SK-N-SH treated with all-trans-retinoic acid at 6 μM for 48 hours (cell line): ENCODE results near the gene TACR1.

Source experiments
- ATAC-seq: fragments of 200-7000 bp; cut with Tn5 transposase; 3 replicates; pipeline ENCODE4 v1.9.1; 2020; ENCODE audit warnings: mild to moderate bottlenecking, moderate library complexity
- ARNTL ChIP-seq: fragments of 450-650 bp; formaldehyde crosslinking; IDR thresholded peaks from 2 replicates; pipeline ENCODE4 v1.5.0; 2020; ENCODE audit warnings: low read depth, mild to moderate bottlenecking, moderate library complexity, borderline replicate concordance
- CSDC2 ChIP-seq: fragments of 250-450 bp; sonication (Bioruptor Pico); IDR thresholded peaks from 2 replicates; pipeline ENCODE4 v1.5.0; 2020; ENCODE audit warnings: mild to moderate bottlenecking, moderate library complexity
- ESRRG ChIP-seq: fragments of 250-450 bp; sonication (Bioruptor Pico); IDR thresholded peaks from 2 replicates; pipeline ENCODE4 v1.6.1; 2021; ENCODE audit warnings: mild to moderate bottlenecking
- GLIS3 ChIP-seq: fragments of 250-450 bp; sonication (Bioruptor Pico); IDR thresholded peaks from 2 replicates; pipeline ENCODE4 v1.5.0; 2020; ENCODE audit warnings: mild to moderate bottlenecking, moderate library complexity
- ISL1 ChIP-seq: fragments of 250-450 bp; sonication (Bioruptor Pico); IDR thresholded peaks from 2 replicates; pipeline ENCODE4 v2.1.2; 2022; ENCODE audit warnings: mild to moderate bottlenecking, moderate library complexity
- OSR1 ChIP-seq: fragments of 250-450 bp; sonication (Bioruptor Pico); IDR thresholded peaks from 2 replicates; pipeline ENCODE4 v1.8.0; 2022; ENCODE audit warnings: moderate library complexity, mild to moderate bottlenecking, inconsistent platforms
- PPARA ChIP-seq: fragments of 250-450 bp; sonication (Bioruptor Pico); IDR thresholded peaks from 2 replicates; pipeline ENCODE4 v1.5.0; 2020; ENCODE audit warnings: mild to moderate bottlenecking, borderline replicate concordance
- RARB ChIP-seq: fragments of 250-450 bp; sonication (Bioruptor Pico); IDR thresholded peaks from 2 replicates; pipeline ENCODE4 v1.8.0; 2021; ENCODE audit warnings: mild to moderate bottlenecking, moderate library complexity
- SNAI2 ChIP-seq: fragments of 250-450 bp; sonication (Bioruptor Pico); IDR thresholded peaks from 2 replicates; pipeline ENCODE4 v1.5.0; 2020; ENCODE audit warnings: mild to moderate bottlenecking, moderate library complexity
- TCF4 ChIP-seq: fragments of 250-450 bp; sonication (Bioruptor Pico); IDR thresholded peaks from 2 replicates; pipeline ENCODE4 v1.8.0; 2021; ENCODE audit warnings: mild to moderate bottlenecking, moderate library complexity, borderline replicate concordance
- ZC3H10 ChIP-seq: fragments of 250-450 bp; sonication (Bioruptor Pico); IDR thresholded peaks from 2 replicates; pipeline ENCODE4 v1.5.1; 2021; ENCODE audit warnings: mild to moderate bottlenecking, moderate library complexity
- ZFP3 ChIP-seq: fragments of 250-450 bp; sonication (Bioruptor Pico); IDR thresholded peaks from 2 replicates; pipeline ENCODE4 v1.5.0; 2020; ENCODE audit warnings: mild to moderate bottlenecking, moderate library complexity
- ZNF565 ChIP-seq: fragments of 450-650 bp; formaldehyde crosslinking; conservative IDR thresholded peaks from 2 replicates; pipeline ENCODE4 v1.5.0; 2020; ENCODE audit warnings: low read depth, mild to moderate bottlenecking, moderate library complexity
- ZNF70 ChIP-seq: fragments of 450-650 bp; formaldehyde crosslinking; IDR thresholded peaks from 2 replicates; pipeline ENCODE4 v1.5.0; 2020; ENCODE audit warnings: mild to moderate bottlenecking, moderate library complexity
- ZNF8 ChIP-seq: fragments of 450-650 bp; formaldehyde crosslinking; IDR thresholded peaks from 2 replicates; pipeline ENCODE4 v1.5.0; 2020; ENCODE audit warnings: mild to moderate bottlenecking, moderate library complexity
- TF ChIP-seq, protein P1 (sequence below): fragments of 250-450 bp; sonication (Bioruptor Pico); IDR thresholded peaks from 2 replicates; pipeline ENCODE4 v1.8.0; 2020; ENCODE audit warnings: mild to moderate bottlenecking, moderate library complexity, borderline replicate concordance
- TF ChIP-seq, protein P2 (sequence below): fragments of 250-450 bp; sonication (Bioruptor Pico); IDR thresholded peaks from 2 replicates; pipeline ENCODE4 v1.8.0; 2021; ENCODE audit warnings: low read depth, mild to moderate bottlenecking, moderate library complexity, borderline replicate concordance
- TF ChIP-seq, protein P3 (sequence below): fragments of 250-450 bp; sonication (Bioruptor Pico); IDR thresholded peaks from 2 replicates; pipeline ENCODE4 v1.5.1; 2020; ENCODE audit warnings: low read depth, mild to moderate bottlenecking, moderate library complexity
- TF ChIP-seq, protein P4 (sequence below): fragments of 250-450 bp; sonication (Bioruptor Pico); IDR thresholded peaks from 2 replicates; pipeline ENCODE4 v1.5.0; 2020; ENCODE audit warnings: mild to moderate bottlenecking, moderate library complexity
- TF ChIP-seq, protein P5 (sequence below): fragments of 250-450 bp; sonication (Bioruptor Pico); IDR thresholded peaks from 2 replicates; pipeline ENCODE4 v1.5.1; 2021; ENCODE audit warnings: mild to moderate bottlenecking, moderate library complexity

The TACR1 gene

DNA sequence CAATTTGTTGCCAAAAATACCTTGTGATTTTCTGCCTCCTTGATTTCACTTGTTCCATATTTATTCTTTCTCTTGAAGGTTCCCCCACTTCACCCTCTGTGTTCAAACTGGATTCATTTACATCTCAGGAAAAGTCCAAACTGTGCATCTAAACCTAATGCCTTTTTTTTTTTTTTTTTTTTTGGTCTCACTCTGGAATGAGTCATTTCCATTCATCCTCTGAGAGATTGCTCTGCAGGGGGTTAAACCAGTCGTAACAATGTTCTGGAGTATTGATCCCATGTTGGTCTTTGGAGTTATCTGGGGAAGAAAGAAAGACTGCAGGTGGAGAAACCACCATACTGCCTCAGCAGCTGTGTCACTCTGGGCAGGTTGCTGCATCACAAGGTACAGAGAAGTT is 119.7 kb downstream of the TACR1 start:
- TF ChIP-seq TCF4 (CRISPR knock-in tag) (no peak), ARNTL (CRISPR knock-in tag) (no peak), ZFP3 (CRISPR knock-in tag) (no peak), ESRRG (no peak), OSR1 (CRISPR knock-in tag) (no peak), PPARA (CRISPR knock-in tag) (no peak), CSDC2 (CRISPR knock-in tag) (no peak), ZNF8 (CRISPR knock-in tag) (no peak), ZC3H10 (CRISPR knock-in tag) (no peak), ZNF565 (CRISPR knock-in tag) (no peak), ZNF70 (CRISPR knock-in tag) (no peak)
- TF ChIP-seq, protein P1, sequence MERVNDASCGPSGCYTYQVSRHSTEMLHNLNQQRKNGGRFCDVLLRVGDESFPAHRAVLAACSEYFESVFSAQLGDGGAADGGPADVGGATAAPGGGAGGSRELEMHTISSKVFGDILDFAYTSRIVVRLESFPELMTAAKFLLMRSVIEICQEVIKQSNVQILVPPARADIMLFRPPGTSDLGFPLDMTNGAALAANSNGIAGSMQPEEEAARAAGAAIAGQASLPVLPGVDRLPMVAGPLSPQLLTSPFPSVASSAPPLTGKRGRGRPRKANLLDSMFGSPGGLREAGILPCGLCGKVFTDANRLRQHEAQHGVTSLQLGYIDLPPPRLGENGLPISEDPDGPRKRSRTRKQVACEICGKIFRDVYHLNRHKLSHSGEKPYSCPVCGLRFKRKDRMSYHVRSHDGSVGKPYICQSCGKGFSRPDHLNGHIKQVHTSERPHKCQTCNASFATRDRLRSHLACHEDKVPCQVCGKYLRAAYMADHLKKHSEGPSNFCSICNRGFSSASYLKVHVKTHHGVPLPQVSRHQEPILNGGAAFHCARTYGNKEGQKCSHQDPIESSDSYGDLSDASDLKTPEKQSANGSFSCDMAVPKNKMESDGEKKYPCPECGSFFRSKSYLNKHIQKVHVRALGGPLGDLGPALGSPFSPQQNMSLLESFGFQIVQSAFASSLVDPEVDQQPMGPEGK (CRISPR knock-in tag) = no peak
- TF ChIP-seq, protein P2, sequence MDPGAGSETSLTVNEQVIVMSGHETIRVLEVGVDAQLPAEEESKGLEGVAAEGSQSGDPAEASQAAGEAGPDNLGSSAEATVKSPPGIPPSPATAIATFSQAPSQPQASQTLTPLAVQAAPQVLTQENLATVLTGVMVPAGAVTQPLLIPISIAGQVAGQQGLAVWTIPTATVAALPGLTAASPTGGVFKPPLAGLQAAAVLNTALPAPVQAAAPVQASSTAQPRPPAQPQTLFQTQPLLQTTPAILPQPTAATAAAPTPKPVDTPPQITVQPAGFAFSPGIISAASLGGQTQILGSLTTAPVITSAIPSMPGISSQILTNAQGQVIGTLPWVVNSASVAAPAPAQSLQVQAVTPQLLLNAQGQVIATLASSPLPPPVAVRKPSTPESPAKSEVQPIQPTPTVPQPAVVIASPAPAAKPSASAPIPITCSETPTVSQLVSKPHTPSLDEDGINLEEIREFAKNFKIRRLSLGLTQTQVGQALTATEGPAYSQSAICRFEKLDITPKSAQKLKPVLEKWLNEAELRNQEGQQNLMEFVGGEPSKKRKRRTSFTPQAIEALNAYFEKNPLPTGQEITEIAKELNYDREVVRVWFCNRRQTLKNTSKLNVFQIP = no peak
- TF ChIP-seq, protein P3, sequence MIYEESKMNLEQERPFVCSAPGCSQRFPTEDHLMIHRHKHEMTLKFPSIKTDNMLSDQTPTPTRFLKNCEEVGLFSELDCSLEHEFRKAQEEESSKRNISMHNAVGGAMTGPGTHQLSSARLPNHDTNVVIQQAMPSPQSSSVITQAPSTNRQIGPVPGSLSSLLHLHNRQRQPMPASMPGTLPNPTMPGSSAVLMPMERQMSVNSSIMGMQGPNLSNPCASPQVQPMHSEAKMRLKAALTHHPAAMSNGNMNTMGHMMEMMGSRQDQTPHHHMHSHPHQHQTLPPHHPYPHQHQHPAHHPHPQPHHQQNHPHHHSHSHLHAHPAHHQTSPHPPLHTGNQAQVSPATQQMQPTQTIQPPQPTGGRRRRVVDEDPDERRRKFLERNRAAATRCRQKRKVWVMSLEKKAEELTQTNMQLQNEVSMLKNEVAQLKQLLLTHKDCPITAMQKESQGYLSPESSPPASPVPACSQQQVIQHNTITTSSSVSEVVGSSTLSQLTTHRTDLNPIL (CRISPR knock-in tag) = no peak
- ATAC-seq = no peak

DNA sequence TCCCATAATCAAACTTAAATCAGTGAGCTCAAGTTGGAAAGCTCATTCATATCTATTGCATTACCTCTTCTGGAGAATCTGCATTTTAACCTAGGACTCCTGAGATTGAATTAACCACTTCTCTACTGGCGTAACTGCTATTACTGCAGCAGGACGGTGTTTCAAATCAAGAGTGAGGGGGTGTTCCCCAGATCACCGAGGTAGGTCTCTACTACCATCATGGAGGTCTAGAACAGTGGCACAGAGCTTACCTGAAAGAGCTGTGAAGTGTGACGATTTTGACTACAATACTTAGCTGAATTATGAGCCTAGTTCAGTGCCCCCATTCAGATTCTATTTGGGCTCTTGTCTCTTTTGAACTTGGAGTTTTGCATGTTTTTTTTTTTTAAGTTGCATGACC is 121.4 kb downstream of the TACR1 start:
- TF ChIP-seq, protein P3 (CRISPR knock-in tag) = no peak
- TF ChIP-seq ESRRG (no peak), OSR1 (CRISPR knock-in tag) (no peak), PPARA (CRISPR knock-in tag) (no peak), RARB (CRISPR knock-in tag) (no peak), ZNF70 (CRISPR knock-in tag) (no peak), ZFP3 (CRISPR knock-in tag) (no peak), CSDC2 (CRISPR knock-in tag) (no peak), TCF4 (CRISPR knock-in tag) (no peak), ZNF8 (CRISPR knock-in tag) (no peak), ARNTL (CRISPR knock-in tag) (no peak), ISL1 (no peak), SNAI2 (CRISPR knock-in tag) (no peak), GLIS3 (CRISPR knock-in tag) (no peak)
- TF ChIP-seq, protein P4, sequence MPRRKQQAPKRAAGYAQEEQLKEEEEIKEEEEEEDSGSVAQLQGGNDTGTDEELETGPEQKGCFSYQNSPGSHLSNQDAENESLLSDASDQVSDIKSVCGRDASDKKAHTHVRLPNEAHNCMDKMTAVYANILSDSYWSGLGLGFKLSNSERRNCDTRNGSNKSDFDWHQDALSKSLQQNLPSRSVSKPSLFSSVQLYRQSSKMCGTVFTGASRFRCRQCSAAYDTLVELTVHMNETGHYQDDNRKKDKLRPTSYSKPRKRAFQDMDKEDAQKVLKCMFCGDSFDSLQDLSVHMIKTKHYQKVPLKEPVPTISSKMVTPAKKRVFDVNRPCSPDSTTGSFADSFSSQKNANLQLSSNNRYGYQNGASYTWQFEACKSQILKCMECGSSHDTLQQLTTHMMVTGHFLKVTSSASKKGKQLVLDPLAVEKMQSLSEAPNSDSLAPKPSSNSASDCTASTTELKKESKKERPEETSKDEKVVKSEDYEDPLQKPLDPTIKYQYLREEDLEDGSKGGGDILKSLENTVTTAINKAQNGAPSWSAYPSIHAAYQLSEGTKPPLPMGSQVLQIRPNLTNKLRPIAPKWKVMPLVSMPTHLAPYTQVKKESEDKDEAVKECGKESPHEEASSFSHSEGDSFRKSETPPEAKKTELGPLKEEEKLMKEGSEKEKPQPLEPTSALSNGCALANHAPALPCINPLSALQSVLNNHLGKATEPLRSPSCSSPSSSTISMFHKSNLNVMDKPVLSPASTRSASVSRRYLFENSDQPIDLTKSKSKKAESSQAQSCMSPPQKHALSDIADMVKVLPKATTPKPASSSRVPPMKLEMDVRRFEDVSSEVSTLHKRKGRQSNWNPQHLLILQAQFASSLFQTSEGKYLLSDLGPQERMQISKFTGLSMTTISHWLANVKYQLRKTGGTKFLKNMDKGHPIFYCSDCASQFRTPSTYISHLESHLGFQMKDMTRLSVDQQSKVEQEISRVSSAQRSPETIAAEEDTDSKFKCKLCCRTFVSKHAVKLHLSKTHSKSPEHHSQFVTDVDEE (CRISPR knock-in tag) = no peak
- TF ChIP-seq, protein P1 (CRISPR knock-in tag) = no peak
- TF ChIP-seq, protein P2 = no peak
- TF ChIP-seq, protein P5, sequence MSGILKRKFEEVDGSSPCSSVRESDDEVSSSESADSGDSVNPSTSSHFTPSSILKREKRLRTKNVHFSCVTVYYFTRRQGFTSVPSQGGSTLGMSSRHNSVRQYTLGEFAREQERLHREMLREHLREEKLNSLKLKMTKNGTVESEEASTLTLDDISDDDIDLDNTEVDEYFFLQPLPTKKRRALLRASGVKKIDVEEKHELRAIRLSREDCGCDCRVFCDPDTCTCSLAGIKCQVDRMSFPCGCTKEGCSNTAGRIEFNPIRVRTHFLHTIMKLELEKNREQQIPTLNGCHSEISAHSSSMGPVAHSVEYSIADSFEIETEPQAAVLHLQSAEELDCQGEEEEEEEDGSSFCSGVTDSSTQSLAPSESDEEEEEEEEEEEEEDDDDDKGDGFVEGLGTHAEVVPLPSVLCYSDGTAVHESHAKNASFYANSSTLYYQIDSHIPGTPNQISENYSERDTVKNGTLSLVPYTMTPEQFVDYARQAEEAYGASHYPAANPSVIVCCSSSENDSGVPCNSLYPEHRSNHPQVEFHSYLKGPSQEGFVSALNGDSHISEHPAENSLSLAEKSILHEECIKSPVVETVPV (CRISPR knock-in tag) = no peak
- TF ChIP-seq, all 23 proteins: peak for 0
- no peak for ATAC-seq
